Endothelial cell of umbilical vein (primary cell): ENCODE results near the gene CEACAM16. TPM values are rescaled to one million over a fixed set of nuclear protein-coding genes. Genes with fewer than 3 reads are reported as not detected.

Source experiments
- BruUV-seq: library from RNA; stranded (reverse); fragments of 400-500 nt; replicated peaks from 2 replicates; lab custom pipeline; 2021; lab: Mats Ljungman, UMichigan
- CTCF ChIA-PET: fragments of 300-600, 350-600 bp; sonication (Branson Sonifier 250); formaldehyde crosslinking; loops from one replicate; lab custom pipeline; 2021; ENCODE audit warnings: antibody characterized with exemption, inconsistent platforms; lab: Charles Lee
- POLR2A ChIA-PET: fragments of 300-600, 350-600 bp; sonication (Branson Sonifier 250); formaldehyde crosslinking; loops from one replicate; lab custom pipeline; 2021; ENCODE audit warnings: antibody characterized with exemption, inconsistent platforms; lab: Charles Lee
- DNase-seq: peaks from one replicate; pipeline ENCODE4 v3.0.0-alpha.2; 2011; ENCODE audit warnings: low read depth, low spot score
- FAIRE-seq: peaks from 2 replicates; lab custom pipeline; 2011; peaks lifted over from hg19 to GRCh38; lab: Jason Lieb, UNC
- H2AFZ ChIP-seq: 2 replicates; pipeline ENCODE4 v1.6.0; 2012; ENCODE audit warnings: low read depth, low read length, control low read depth, inconsistent platforms
- H3K27ac ChIP-seq: 2 replicates; pipeline ENCODE4 v1.5.1; 2011; ENCODE audit warnings: low read depth, mild to moderate bottlenecking, control low read depth, low read length, moderate library complexity; ENCODE audit not compliant: insufficient read depth
- H3K27me3 ChIP-seq, 2 experiments: 2 replicates each; pipeline versions ENCODE4 v1.6.0 to v1.6.1; 2011; ENCODE audit warnings: low read length in 2 of 2, mixed read lengths in 1 of 2; ENCODE audit not compliant: control insufficient read depth in 2 of 2, insufficient read depth in 2 of 2
- H3K36me3 ChIP-seq, 2 experiments: 2 replicates in 1 of 2; 3 replicates in 1 of 2; pipeline ENCODE4 v1.5.1; 2011; ENCODE audit warnings: low read length in 2 of 2, mild to moderate bottlenecking in 1 of 2, moderate library complexity in 1 of 2; ENCODE audit not compliant: control insufficient read depth in 2 of 2, insufficient read depth in 2 of 2; ENCODE audit errors: extremely low read depth in 1 of 2
- H3K4me1 ChIP-seq: 3 replicates; pipeline ENCODE4 v1.5.1; 2011; ENCODE audit warnings: mild to moderate bottlenecking, low read length; ENCODE audit not compliant: control insufficient read depth, insufficient read depth; ENCODE audit errors: extremely low read depth
- H3K4me2 ChIP-seq: 2 replicates; pipeline ENCODE4 v1.6.1; 2011; ENCODE audit warnings: low read length, control low read depth, mixed read lengths; ENCODE audit not compliant: insufficient read depth
- H3K4me3 ChIP-seq, 3 experiments: fragments of 200-600 bp in 1 of 3; sonication (generic), shearing (Covaris generic) in 1 of 3; replicated peaks in 1 of 3; 2 replicates each; pipeline ENCODE4 v1.5.1; 2011 to 2016; ENCODE audit warnings: control low read depth in 3 of 3, low read length in 3 of 3, mild to moderate bottlenecking in 2 of 3, inconsistent platforms in 1 of 3, low read depth in 1 of 3, moderate library complexity in 1 of 3; ENCODE audit not compliant: insufficient read depth in 1 of 3
- H3K79me2 ChIP-seq: 2 replicates; pipeline ENCODE4 v1.6.0; 2012; ENCODE audit warnings: low read length, inconsistent platforms; ENCODE audit not compliant: control insufficient read depth, insufficient read depth
- H3K9ac ChIP-seq: replicated peaks from 2 replicates; pipeline ENCODE3; 2011; ENCODE audit warnings: low read length, control low read depth; ENCODE audit not compliant: insufficient read depth; ENCODE audit errors: extremely low read depth
- H3K9me1 ChIP-seq: replicated peaks from 3 replicates; pipeline ENCODE4 v1.6.0; 2011; ENCODE audit warnings: mild to moderate bottlenecking, low read length; ENCODE audit not compliant: control insufficient read depth, insufficient read depth; ENCODE audit errors: extremely low read depth
- H3K9me3 ChIP-seq: replicated peaks from 2 replicates; pipeline ENCODE4 v1.5.1; 2012; ENCODE audit warnings: low read length, inconsistent platforms; ENCODE audit not compliant: control insufficient read depth, insufficient read depth
- H4K20me1 ChIP-seq: replicated peaks from 2 replicates; pipeline ENCODE3; 2011; ENCODE audit warnings: mild to moderate bottlenecking, low read length; ENCODE audit not compliant: control insufficient read depth, insufficient read depth; ENCODE audit errors: extremely low read depth
- EZH2 ChIP-seq: IDR thresholded peaks from 2 replicates; pipeline ENCODE4 v1.6.1; 2012; ENCODE audit warnings: borderline replicate concordance, low read depth, mild to moderate bottlenecking, moderate library complexity, low read length, inconsistent platforms; ENCODE audit not compliant: severe bottlenecking
- FOS ChIP-seq: IDR thresholded peaks from 2 replicates; pipeline ENCODE4 v1.6.1; 2011; ENCODE audit warnings: mild to moderate bottlenecking, low read length, moderate library complexity, borderline replicate concordance; ENCODE audit not compliant: insufficient read depth
- GATA2 ChIP-seq: IDR thresholded peaks from 2 replicates; pipeline ENCODE4 v1.7.0; 2011; ENCODE audit warnings: low read depth, mild to moderate bottlenecking, moderate library complexity, mixed read lengths, low read length; ENCODE audit not compliant: insufficient read length, insufficient read depth
- JUN ChIP-seq: IDR thresholded peaks from 2 replicates; pipeline ENCODE4 v1.6.1; 2011; ENCODE audit warnings: borderline replicate concordance, low read depth; ENCODE audit not compliant: insufficient read length, insufficient read depth
- MYC ChIP-seq: IDR thresholded peaks from one replicate; pipeline ENCODE4 v1.6.1; 2011; ENCODE audit warnings: mild to moderate bottlenecking, low read depth, low read length
- POLR2A ChIP-seq: IDR thresholded peaks from 2 replicates; pipeline ENCODE4 v1.6.1; 2012; ENCODE audit warnings: low read depth, mild to moderate bottlenecking, control low read depth, low read length
- POLR2AphosphoS5 ChIP-seq: IDR thresholded peaks from 2 replicates; pipeline ENCODE4 v1.6.1; 2012; ENCODE audit warnings: low read depth, mild to moderate bottlenecking, control low read depth, low read length, moderate library complexity; ENCODE audit not compliant: insufficient read depth
- dilution Hi-C: fragments of 300-500 bp; cut with MboI; formaldehyde crosslinking; loops from one replicate; pipeline ENCODE4 v1.15.0; 2019; ENCODE audit warnings: low sequenced_read_pairs; ENCODE audit not compliant: extremely low pct_ligation_motif_present
- intact Hi-C: fragments of 100-400 bp; cut with micrococcal nuclease; formaldehyde crosslinking; loops from one replicate; pipeline ENCODE4 v1.10.0; 2022
- polyA plus RNA-seq, 4 experiments: library from polyadenylated mRNA; depleted of rRNA in 3 of 4; stranded (reverse) in 3 of 4; unstranded in 1 of 4; fragments of >200 nt; gene quantifications; 2 replicates each; pipeline versions ENCODE4 v1.2.1 to v1.2.3, GENCODE V29; 2011 to 2012; ENCODE audit warnings: missing spikeins in 1 of 4
- total RNA-seq: library from RNA; stranded (reverse); gene quantifications from 2 replicates; pipeline ENCODE4 v1.2.3, GENCODE V29; 2021
- TF ChIP-seq, protein P1 (sequence below), 2 donors: IDR thresholded peaks; 1 replicate in 1 of 2; 2 replicates in 1 of 2; pipeline ENCODE4 v1.5.1; 2011; ENCODE audit warnings: low read length in 2 of 2, mild to moderate bottlenecking in 2 of 2, moderate library complexity in 2 of 2, control low read depth in 1 of 2, inconsistent platforms in 1 of 2, low read depth in 1 of 2; ENCODE audit not compliant: insufficient read depth in 1 of 2; ENCODE audit errors: extremely low read depth in 1 of 2

The CEACAM16 gene
- total and polyA plus RNA-seq, 2 donors (not counting 3 experiments of a cell fraction or from before 2014, with no cell fraction given): not detected

DNA sequence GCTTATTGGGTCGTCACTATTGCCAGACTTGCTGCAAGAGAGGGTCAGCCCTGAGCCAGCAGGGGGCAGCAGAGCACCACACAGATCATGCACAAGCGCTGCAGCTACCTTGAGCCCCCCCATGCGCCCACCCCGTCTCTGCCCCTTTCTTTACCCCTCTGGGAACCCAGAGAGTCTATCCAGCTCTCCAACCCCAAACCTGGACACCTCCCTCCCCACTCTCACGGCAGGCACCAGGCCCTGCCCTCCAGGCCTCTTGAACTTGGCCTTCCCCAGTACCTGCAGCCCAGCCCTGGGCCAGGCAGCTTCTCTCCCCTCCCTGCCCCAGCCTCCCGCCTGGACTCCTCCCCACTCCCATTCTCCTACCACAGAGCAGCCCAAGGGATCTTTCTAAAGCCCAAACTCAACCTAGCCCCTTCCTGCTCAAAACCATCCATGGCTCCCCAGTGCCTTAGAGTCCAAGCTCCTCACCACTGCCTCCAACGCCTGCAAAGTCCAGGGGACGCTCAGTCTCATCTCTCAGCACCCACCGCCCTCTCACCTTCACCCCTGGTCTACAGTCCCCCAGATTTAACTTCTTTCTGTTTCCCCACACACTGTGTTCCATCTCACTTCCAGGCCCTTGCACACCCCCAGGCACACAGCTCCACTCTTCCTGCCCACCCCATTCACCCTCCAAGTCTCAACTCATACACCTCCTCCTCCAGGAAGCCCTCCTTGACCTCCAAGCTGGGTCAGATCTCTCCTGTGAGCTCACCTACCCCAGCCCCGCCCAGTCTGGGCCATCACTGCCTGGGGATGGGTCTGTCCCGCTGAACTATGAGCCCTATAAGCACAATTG is 9.4 kb upstream of the CEACAM16 start:
- BruUV-seq: no TSS peak
- POLR2A ChIA-PET: interaction anchor here (0.6 to 1.4 kb wide), 2 partner anchors 34 to 81 kb away, joined by 3 read pairs; no protein-coding TSS in a partner anchor

More for the DNA sequence above, 9.4 kb upstream of the CEACAM16 start:
- Histone ChIP-seq H3K4me2 (no peak overlapping the region), H3K9ac (no peak overlapping the region), H3K4me1 (peaks cover 30% of the 10 kb centered on the region), H3K4me3 (no peak overlapping the region), H3K9me1 (no peaks in the 10 kb centered on the region), H3K27ac (no peak overlapping the region), H2AFZ (no peak overlapping the region), H4K20me1 (no peaks in the 10 kb centered on the region), H3K9me3 (no peaks in the 10 kb centered on the region), H3K79me2 (no peaks in the 10 kb centered on the region), H3K36me3 (no peaks in the 10 kb centered on the region), H3K27me3 (no peaks in the 10 kb centered on the region)
- CTCF ChIA-PET: interaction anchor here (0.7 to 11.5 kb wide), 23 partner anchors 13 to 263 kb away, joined by 3 to 239 read pairs (median 6); partner anchors contain the start of genes BCAM, BCL3 and NECTIN2
- DNase-seq: peak; percentile 70
- FAIRE-seq: peak; percentile 93
- intact Hi-C loops (loop anchor here (1.0 to 5.0 kb wide), 5 partner anchors 35 to 156 kb away; no protein-coding TSS in a partner anchor), dilution Hi-C loops (no loop called here)
- TF ChIP-seq, protein P1, sequence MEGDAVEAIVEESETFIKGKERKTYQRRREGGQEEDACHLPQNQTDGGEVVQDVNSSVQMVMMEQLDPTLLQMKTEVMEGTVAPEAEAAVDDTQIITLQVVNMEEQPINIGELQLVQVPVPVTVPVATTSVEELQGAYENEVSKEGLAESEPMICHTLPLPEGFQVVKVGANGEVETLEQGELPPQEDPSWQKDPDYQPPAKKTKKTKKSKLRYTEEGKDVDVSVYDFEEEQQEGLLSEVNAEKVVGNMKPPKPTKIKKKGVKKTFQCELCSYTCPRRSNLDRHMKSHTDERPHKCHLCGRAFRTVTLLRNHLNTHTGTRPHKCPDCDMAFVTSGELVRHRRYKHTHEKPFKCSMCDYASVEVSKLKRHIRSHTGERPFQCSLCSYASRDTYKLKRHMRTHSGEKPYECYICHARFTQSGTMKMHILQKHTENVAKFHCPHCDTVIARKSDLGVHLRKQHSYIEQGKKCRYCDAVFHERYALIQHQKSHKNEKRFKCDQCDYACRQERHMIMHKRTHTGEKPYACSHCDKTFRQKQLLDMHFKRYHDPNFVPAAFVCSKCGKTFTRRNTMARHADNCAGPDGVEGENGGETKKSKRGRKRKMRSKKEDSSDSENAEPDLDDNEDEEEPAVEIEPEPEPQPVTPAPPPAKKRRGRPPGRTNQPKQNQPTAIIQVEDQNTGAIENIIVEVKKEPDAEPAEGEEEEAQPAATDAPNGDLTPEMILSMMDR (IDR thresholded peaks at IDR 0.05; ENCODE audit: extremely low read depth in 1 of 2, insufficient read depth in 1 of 2, low read depth in 1 of 2, low read length in 2 of 2): peak; percentile 79 to 96
- TF ChIP-seq EZH2 (no peak), JUN (no peak), MYC (no peak), POLR2A (no peak), POLR2AphosphoS5 (no peak), GATA2 (no peak), FOS (no peak)
